ENCODE data around the gene ADARB2.
"Not testable (repeated sequence)": the region's sequence is repeated elsewhere in the genome, so short reads cannot be mapped to it uniquely, and the experiment has no call there.

ADARB2 gene

DNA sequence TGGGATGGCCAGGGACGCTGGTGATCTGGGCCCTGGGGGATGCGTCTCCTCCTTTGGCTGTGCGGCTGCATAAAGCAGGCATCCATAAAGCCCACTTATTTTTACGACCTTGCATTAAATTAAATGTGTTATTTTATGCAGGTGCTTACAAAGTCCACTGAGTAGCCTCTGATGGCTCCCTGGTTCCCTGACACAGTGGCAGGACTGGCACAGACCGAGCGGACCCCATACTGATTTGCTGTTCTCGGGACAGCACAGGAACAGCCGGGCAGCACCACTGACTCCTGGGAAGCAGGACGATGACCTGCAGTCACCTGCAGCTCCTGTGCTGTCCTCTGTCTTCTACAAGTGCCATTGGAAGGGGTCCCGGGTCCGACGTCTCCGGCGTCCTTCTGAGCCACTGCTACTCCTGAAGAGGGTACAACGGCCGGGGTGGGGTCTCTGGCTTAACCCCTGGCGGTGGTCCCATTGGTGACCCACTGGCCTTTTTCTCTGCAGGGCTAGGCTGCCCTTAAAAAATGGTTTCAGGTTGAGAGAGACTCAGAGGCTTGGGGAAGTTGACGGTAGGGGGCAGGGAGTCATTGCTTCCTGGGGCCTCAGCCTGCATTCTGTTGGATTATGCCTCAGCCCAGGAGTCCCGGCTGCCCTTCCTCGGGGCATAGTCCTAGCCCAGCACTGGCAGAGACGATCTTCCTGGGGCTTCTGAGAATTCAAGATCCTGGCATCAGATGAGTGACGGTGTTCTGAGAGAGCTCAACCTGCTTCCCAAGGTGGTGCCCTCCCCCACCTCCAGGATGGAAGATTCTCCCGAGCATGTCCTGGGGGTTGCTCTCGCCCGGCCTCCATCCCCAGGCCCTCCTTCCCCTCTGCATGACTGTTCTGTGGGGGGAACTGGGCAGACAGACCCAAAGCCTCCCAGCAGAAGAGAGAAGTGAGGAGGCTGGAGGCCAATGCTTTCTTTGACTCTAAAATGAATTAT lies 330.1 kb downstream of the ADARB2 start:
- DNase-seq (ENCODE audit: low read depth): no peak

DNA sequence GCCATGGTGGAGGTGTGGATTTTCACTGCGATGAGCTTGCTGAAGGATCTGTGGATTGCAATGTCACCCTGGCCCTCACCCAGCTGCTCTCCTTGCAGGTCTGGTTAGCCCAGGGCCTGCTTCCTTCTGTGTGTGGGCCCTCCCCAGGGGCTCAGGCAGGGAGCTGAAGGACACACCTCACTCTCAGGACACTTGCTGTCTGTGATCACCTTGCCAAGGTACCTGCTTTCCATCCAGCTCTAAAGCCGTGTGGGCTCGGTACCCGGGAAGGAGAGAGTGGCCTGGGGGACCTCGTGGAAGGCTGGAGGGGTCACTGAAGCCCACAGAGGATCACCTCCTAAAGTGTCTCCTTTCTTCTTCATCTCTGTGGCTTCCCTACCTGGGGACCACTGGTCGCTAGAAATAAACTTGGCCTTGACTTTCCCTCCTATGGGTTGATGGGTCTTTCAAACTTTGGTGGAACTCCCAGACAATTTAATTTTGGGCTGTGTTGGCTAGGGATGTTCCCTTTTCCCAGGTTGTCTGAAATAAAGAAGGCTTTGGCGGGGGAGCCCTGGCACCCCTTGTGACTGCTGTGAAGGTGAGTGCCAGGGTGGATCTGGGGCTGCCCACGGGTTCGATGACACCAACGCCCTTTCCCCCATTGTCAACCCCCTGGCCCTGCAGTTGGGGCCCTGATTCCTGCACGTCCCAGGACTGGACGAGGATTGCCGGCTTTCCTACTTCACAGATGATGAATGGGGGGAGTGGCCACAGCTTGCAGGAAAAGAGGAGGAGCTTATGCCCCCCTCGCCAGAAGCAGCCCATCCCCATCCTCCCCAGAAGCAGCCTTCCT lies 331.0 kb downstream of the ADARB2 start:
- no peak for DNase-seq (ENCODE audit: low read depth)

DNA sequence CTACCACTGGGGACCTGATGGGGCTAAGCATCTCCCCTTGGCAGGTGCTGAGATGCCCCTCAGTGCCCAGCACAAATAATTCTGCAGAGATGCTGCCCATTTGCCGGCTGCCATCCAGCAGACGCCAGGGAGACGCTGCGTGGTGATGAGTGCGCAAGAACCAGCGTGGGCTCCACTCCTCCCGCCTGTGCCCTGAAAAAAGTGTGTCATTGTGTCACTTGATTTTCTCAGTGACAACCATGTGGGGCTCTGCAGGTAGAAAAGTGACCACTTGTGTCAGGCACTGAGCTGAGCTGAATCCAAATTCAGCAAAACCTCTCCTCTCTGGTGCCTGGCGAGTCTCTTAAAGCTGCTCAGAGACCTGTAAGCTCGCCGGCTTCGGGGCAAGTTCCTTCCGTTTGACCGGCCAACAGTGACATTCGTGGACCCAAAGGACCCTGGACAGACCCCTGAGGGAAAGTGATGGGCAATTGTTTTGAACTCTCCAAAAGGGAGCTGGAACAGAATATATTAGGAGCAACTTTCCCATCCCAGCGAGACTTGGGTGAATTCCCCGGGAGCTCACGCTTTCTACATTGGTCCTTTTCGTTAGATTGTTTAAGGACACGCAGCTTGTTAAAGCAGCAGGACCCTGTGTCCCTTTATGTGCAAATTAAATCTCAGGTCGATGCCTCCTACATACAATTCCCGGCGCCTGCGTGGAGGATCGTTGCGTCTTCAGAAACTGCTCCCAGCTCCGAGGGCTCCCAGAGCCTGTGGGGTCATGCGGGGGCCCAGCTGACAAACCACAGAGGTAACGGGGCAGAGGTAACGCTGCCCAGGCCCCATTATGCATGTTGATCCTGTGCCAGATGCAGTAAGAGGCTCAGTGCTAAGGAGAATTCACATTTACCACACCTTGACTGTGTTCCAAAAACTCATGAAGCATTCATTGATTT lies 332.7 kb downstream of the ADARB2 start:
- no peak for DNase-seq (ENCODE audit: low read depth)

DNA sequence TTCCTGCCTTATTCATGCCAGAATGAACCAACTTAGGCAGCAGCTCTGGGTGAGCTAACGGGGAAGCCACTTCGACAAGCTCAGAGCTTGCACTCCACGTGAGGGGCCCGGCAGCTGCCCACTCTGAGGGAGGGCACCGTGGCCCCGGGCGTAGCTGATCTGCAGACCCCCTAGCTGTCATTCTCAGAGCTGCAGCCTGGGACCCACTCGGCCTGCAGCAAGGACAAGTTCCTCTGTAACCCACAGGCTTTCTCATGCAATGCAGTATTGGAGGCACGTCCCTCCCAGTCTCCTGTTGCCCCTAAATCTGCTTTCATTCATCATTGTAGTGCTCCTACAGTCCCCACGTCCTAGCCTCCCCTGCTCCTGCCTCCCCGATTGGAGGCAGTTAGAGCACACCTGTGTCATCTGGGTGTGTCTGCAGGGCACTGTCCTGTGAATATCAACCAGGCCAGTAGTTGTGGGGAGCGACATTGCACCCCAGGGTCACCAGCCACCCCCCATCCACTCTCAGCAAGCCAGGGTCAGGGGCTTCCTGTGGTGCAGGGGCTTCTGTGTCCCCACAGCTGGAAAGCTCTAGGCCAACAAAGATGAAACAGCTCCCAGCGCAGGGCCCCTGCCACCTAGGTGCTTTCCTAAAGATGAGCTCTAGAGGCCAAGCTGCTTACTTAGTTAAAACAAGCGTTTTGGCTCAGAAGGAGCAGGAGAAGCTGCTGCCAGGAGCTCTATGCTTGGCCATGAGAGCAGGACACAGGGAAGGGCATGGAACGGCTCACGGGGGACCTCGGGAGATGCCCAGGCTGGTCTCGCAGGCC lies 333.6 kb downstream of the ADARB2 start:
- no peak for DNase-seq (ENCODE audit: low read depth)

GRCh38 chr10:1402816-1403507 lies 334.4 kb downstream of the ADARB2 start:
- DNase-seq (ENCODE audit: low read depth): no peak

DNA sequence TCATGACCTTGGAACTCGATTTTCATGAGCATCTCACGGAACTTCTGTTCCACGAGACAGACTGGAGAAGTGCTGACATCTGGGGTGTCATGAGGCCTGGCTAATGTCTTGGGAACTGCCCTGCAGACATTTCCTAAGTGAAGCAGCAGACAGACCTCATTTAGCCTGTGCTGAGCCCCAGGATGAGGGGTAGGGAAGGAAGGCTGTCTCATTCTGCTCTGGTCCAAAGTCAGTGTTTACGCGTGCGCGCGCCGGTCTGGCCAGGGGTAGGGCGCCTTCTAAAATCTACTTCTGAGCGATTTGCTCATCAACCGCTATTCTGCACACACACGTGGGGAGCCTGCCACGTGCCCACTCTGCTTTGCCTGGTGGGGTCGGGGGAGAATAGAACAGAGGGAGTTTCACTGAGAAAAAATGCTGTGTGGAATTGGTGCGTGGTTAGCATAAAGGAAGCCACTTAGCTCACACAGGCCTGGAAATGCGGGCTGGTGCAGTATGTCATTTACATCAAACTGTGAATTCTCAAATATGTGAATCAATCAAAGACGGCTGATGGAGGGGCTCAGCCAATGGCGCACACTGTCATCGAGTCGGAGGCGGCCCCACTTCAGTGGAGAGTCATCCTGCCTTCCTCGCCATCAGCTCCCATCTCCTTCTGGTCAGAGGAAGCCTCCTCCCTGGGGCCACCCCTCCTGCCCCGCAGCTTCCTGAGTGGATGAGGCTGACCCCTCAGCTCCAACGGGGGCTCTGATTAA lies 335.1 kb downstream of the ADARB2 start:
- DNase-seq (ENCODE audit: low read depth): no peak

DNA sequence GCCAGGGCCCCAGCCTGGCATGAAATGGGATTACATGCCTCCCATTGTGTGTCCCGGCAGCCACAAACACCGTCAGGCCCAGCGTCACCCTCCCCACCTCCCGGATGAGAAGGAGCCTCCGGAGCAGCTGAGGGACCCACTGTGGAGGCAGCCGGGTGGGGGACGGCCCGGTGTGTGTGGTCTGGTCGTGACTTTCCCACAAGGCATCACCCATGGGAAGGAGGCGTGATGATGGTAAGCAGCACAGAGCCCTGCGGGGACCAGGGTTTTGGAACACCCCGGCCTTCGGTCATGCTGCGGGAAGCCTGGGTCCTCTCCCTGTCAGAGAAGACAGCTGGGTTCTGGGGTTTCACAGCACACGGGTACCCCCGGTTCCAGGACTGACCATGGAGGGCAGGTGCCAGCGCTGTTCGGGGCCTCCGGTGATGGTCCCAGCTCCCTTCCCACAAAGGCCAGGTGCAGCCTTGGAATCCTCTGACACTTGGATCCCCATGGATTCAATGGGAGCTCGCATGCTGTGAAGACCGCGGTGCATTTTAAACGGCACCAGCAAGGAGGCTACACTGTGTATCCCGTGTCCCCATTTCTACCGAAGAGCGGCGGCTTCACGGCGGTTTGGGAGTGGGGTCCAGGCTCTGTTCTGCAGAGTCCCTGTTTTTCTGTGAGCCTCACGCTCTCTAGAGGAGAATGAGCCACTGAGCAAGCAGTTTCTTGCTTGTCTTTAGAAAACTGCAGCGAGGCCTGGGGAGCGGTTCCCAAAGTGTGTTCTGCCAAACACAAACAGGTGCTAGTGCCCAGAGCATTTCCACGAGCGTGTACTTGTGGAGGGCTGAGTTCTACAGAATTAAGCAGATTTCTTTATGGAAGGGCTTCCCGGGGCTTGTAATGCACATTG lies 336.0 kb downstream of the ADARB2 start:
- DNase-seq (ENCODE audit: low read depth): no peak

DNA sequence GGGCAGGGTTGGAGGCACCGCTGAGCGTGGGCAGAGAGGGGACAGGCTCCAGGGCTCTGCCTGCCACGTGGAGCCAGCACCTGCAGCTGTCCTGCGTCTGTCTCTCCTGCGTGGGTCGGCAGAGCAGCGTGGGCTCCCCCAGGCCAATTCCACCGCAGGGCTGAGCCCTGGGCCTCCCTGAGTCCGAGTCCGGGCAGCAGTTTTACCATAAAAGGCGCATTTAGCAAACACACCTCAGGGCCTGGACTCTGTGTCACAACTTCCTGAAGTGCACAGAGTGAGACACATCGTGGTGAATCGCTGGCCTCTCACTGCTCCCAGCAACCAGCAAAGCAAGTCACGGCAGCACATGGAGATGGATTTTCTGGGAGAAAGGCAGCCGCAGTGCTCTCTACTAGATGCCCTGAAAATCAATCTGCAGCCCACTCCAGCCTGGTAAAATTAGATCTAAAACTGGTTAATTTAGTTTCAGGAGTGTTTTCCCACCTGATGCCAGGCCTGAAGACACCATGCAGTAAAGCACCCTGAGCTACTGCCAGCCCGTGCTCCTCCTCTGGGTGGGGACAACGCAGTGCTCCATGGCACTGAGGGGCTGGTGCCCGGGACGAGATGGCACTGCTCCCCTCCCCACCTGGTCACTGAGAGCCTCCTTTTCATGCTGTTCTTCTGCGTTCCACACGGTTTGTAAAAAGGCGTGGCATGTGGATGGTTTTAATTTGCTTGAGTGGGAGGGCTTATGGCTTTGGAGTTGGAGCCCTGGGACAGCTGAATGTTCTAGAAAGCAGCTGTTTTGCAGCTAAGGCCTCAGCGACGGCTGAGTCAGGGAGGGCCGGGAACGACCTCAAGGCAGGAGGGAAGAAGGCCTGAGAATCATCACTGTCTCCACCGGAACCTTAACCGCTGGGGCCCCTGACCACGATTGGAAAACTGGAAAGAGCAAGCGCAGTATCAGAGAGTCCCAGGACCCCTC lies 336.9 kb downstream of the ADARB2 start:
- no peak for DNase-seq (ENCODE audit: low read depth)

DNA sequence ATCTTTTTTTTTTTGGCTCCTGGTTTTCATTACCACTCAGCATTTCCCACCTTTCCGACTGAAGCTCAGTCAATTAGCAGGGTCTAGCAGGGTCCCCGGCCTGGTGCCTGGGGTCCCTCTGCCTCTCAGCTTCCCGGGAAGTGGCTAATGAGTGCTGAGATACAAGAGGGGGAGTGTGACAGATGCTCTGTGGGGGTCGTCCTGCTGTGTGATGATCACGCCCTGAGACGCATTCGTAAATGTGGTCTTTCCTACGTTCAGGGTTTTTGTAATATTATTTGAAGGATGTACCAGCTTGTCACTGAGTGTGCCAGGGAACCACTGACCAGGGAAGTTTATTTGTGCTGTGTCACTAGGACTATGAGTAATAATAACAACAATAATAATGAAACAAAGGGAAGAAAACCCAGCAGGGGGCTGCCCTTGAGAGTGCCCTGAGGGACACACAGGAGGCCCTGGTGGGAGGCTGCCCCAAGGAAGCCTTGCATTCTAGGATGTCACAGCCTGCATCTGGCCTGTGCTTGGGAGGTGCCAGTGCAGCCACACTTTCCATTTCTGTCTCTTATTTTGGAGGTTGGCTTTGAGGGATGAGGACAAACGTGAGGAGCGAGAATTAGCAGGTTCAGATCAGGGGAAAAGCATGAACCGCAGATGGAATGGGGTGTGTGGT lies 337.8 kb downstream of the ADARB2 start:
- DNase-seq (ENCODE audit: low read depth): no peak

DNA sequence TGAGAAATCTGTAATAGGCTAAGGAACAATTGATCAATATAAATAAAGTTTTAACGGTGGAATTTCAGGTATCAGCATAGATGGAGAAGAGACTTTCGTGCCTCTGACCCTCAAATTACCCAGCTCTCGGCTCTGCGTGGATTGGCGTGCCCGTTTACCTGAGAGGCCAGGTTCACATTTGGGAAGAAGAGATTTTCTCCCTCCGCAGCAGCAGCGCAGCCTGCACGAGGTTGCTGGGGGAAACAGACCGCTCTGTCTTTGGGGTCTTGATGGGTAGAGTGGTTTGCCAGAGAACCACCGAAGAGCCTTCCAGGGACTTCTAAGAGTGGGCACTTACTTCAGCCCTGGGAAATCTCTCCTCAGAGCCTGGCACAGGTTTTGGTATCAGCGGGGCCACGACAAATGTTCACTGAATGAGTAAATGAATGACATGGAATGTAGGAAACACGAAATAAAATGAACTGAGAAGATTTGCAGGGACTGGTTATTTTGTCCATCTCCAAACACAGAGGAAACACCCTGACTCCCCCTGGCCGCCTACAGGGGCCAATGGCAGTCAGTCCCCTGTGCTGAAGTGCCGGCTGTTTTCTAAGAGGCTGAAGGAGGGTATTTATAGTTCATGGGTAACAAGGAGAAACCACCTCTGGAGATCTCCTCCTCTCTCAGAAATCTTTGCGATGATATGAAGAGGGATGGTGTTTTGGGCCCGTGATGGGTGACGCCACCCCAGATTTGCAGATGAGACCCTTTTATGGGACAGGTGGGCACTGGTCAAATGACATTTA lies 338.5 kb downstream of the ADARB2 start:
- DNase-seq (ENCODE audit: low read depth): no peak

GRCh38 chr10:1398116-1398515 lies 339.2 kb downstream of the ADARB2 start:
- DNase-seq (ENCODE audit: low read depth): not testable (repeated sequence)

DNA sequence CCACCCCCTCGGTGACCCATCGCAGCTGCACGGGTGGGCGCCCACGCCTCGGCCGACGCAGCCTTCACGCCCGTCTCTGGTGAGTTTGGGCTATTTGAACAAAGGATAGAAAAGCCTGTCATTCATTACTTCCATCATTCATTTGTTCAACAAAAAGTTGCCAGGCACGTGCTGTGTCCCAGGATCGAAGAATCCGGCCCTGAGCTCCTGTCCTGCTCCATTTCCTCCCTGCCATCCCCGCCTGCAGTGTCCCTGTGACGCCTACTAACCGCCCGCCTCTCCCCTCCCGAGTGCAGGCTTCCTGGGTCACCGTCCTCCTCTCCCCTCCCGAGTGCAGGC lies 341.1 kb downstream of the ADARB2 start:
- no peak for DNase-seq (ENCODE audit: low read depth)

- DNase-seq (ENCODE audit: low read depth): no peak
Measured at GRCh38 chr10:1395481-1396296, 341.6 kb downstream of the ADARB2 start.

GRCh38 chr10:1395025-1395480 lies 342.3 kb downstream of the ADARB2 start:
- DNase-seq (ENCODE audit: low read depth): no peak
